GM19043 (cell line): ENCODE data around the gene DOCK1.

Experiments used
- ATAC-seq: cut with Tn5 transposase; IDR thresholded peaks from one replicate; pipeline ENCODE4 v1.9.1; 2021; ENCODE audit warnings: low read depth; ENCODE audit not compliant: unreplicated experiment

DOCK1 gene

GRCh38 chr10:127434006-127434405, 528.8 kb downstream of the DOCK1 start:
- no peak for ATAC-seq

- ATAC-seq: no peak
These were observed 530.0 kb downstream of the DOCK1 start for GRCh38 chr10:127435246-127435645.

- ATAC-seq: no peak
These were observed 535.1 kb downstream of the DOCK1 start for GRCh38 chr10:127440371-127440770.

- no peak for ATAC-seq
These were observed 536.4 kb downstream of the DOCK1 start for GRCh38 chr10:127441350-127442219.

GRCh38 chr10:127442220-127442525, 536.9 kb downstream of the DOCK1 start:
- no peak for ATAC-seq

GRCh38 chr10:127444155-127444554, 538.9 kb downstream of the DOCK1 start:
- no peak for ATAC-seq

GRCh38 chr10:127447197-127447596, 542.0 kb downstream of the DOCK1 start:
- ATAC-seq: no peak

- ATAC-seq: no peak
These were observed 544.3 kb downstream of the DOCK1 start for GRCh38 chr10:127449490-127449889.

GRCh38 chr10:127450644-127451043, 545.4 kb downstream of the DOCK1 start:
- ATAC-seq: no peak

- ATAC-seq: no peak
These were observed 546.4 kb downstream of the DOCK1 start for GRCh38 chr10:127451628-127452027.

- no peak for ATAC-seq
These were observed 547.3 kb downstream of the DOCK1 start for GRCh38 chr10:127452568-127452967.

- ATAC-seq: no peak
These were observed 548.5 kb downstream of the DOCK1 start for GRCh38 chr10:127453706-127454105.

GRCh38 chr10:127456122-127456521, 550.9 kb downstream of the DOCK1 start:
- no peak for ATAC-seq

- no peak for ATAC-seq
These were observed 553.0 kb downstream of the DOCK1 start for GRCh38 chr10:127458016-127458810.

GRCh38 chr10:127458829-127459228, 553.6 kb downstream of the DOCK1 start:
- no peak for ATAC-seq

- ATAC-seq: no peak
These were observed 554.7 kb downstream of the DOCK1 start for GRCh38 chr10:127459918-127460317.

- no peak for ATAC-seq
These were observed 557.5 kb downstream of the DOCK1 start for GRCh38 chr10:127462643-127463295.

- no peak for ATAC-seq
These were observed 558.3 kb downstream of the DOCK1 start for GRCh38 chr10:127463548-127463947.

GRCh38 chr10:127464561-127464960, 559.3 kb downstream of the DOCK1 start:
- ATAC-seq: no peak

- no peak for ATAC-seq
These were observed 562.6 kb downstream of the DOCK1 start for GRCh38 chr10:127467811-127468210.

- ATAC-seq: no peak
These were observed 563.4 kb downstream of the DOCK1 start for GRCh38 chr10:127468632-127469031.
